Kidney (tissue), 14 donors: ENCODE results near the gene ZDHHC8. TPM values are rescaled to one million over a fixed set of nuclear protein-coding genes. Genes with fewer than 3 reads are reported as not detected.

Experiments used
- DNase-seq, 5 donors: peaks; one replicate each; pipeline ENCODE4 v3.0.0-alpha.2; 2013 to 2020
- FAIRE-seq: peaks from 2 replicates; lab custom pipeline; 2012; peaks lifted over from hg19 to GRCh38; lab: Jason Lieb, UNC
- H3K27ac ChIP-seq, 2 donors: one replicate each; pipeline ENCODE4 v1.7.0; 2013; ENCODE audit warnings: low read depth in 2 of 2, low read length in 2 of 2, inconsistent platforms in 1 of 2
- H3K27me3 ChIP-seq: one replicate; pipeline ENCODE4 v1.7.1; 2013; ENCODE audit warnings: low read length, inconsistent platforms; ENCODE audit not compliant: control insufficient read depth, insufficient read depth
- H3K36me3 ChIP-seq, 3 donors: one replicate each; pipeline versions ENCODE4 v1.7.0 to v1.7.1; 2013; ENCODE audit warnings: low read length in 3 of 3, control low read depth in 1 of 3, inconsistent platforms in 1 of 3; ENCODE audit not compliant: insufficient read depth in 3 of 3, control insufficient read depth in 2 of 3
- H3K4me1 ChIP-seq, 3 donors: one replicate each; pipeline versions ENCODE4 v1.7.0 to v1.7.1; 2013; ENCODE audit warnings: low read length in 3 of 3, inconsistent platforms in 1 of 3, low read depth in 1 of 3; ENCODE audit not compliant: control insufficient read depth in 2 of 3, insufficient read depth in 2 of 3
- H3K4me3 ChIP-seq, 3 donors: one replicate each; pipeline versions ENCODE4 v1.7.0 to v1.8.1; 2013; ENCODE audit warnings: low read length in 3 of 3, control low read depth in 1 of 3, inconsistent platforms in 1 of 3
- H3K9ac ChIP-seq, 3 donors: one replicate each; pipeline versions ENCODE4 v1.7.0 to v1.7.1; 2013; ENCODE audit warnings: low read length in 3 of 3, control low read depth in 1 of 3, inconsistent platforms in 1 of 3
- H3K9me3 ChIP-seq, 3 donors: one replicate each; pipeline versions ENCODE4 v1.7.0 to v1.7.1; 2013; ENCODE audit warnings: low read length in 3 of 3, control low read depth in 1 of 3, inconsistent platforms in 1 of 3; ENCODE audit not compliant: control insufficient read depth in 2 of 3, insufficient read depth in 1 of 3
- intact Hi-C: fragments of 100-400 bp; cut with DNase I; formaldehyde crosslinking; loops from one replicate; pipeline ENCODE4 v1.11.1; 2022
- polyA plus RNA-seq: library from polyadenylated mRNA; stranded (reverse); fragments of 350-450 nt; fragmentation: Illumina TruSeq; extraction: RNeasy Lipid Tissue Mini Kit (QIAGEN cat#74804); gene quantifications from one replicate; pipeline ENCODE4 v1.2.3, GENCODE V29; 2014; ENCODE audit warnings: low read depth, low replicate concordance; ENCODE audit not compliant: insufficient read depth
- total RNA-seq: library from RNA; stranded (reverse); fragmentation: NEBNext Ultra II Directional; extraction: Animal tissue kit (Norgen Biotek cat#: 25700); gene quantifications from one replicate; pipeline ENCODE4 v1.2.1, GENCODE V29; 2021
- TF ChIP-seq, protein P1 (sequence below): IDR thresholded peaks from 3 replicates; pipeline ENCODE4 v1.5.1; 2012; ENCODE audit warnings: mild to moderate bottlenecking, moderate library complexity, borderline replicate concordance; ENCODE audit not compliant: insufficient read depth; ENCODE audit errors: extremely low read depth
- donor health status: control.
- donor health status: control.
- donor health status: control.
- donor health status: control.
- donor health status: control.
- donor health status: DM: yes; HTN: yes; CAD: no.
- donor health status: Normal renal cell carcinoma (clear cell type).

Gene ZDHHC8
- total and polyA plus RNA-seq, 2 donors from 2014 or later = 18.8 to 57.1 TPM

- H3K4me3 ChIP-seq = no peak overlapping the region
- H3K27me3 ChIP-seq = no peaks in the 10 kb centered on the region
- DNase-seq (no peak), FAIRE-seq (no peak)
- intact Hi-C loops = no loop called here
- no peak overlapping the region for H3K9ac ChIP-seq
- TF ChIP-seq, protein P1, sequence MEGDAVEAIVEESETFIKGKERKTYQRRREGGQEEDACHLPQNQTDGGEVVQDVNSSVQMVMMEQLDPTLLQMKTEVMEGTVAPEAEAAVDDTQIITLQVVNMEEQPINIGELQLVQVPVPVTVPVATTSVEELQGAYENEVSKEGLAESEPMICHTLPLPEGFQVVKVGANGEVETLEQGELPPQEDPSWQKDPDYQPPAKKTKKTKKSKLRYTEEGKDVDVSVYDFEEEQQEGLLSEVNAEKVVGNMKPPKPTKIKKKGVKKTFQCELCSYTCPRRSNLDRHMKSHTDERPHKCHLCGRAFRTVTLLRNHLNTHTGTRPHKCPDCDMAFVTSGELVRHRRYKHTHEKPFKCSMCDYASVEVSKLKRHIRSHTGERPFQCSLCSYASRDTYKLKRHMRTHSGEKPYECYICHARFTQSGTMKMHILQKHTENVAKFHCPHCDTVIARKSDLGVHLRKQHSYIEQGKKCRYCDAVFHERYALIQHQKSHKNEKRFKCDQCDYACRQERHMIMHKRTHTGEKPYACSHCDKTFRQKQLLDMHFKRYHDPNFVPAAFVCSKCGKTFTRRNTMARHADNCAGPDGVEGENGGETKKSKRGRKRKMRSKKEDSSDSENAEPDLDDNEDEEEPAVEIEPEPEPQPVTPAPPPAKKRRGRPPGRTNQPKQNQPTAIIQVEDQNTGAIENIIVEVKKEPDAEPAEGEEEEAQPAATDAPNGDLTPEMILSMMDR = no peak
- H3K9me3 ChIP-seq = no peaks in the 10 kb centered on the region
- peaks cover 0 to 13% (median 4%) of the 10 kb centered on the region in 3 donors for H3K36me3 ChIP-seq
- H3K27ac ChIP-seq = no peak overlapping the region
- H3K4me1 ChIP-seq = peaks cover 0 to 12% (median 0%) of the 10 kb centered on the region in 3 donors
These were observed 4.2 kb upstream of the ZDHHC8 start for GRCh38 chr22:20127318-20127868.

- Histone ChIP-seq H3K4me3 (no peak overlapping the region), H3K27me3 (no peaks in the 10 kb centered on the region), H3K4me1 (peaks cover 0 to 18% (median 0%) of the 10 kb centered on the region in 3 donors), H3K36me3 (peaks cover 0 to 12% (median 4%) of the 10 kb centered on the region in 3 donors), H3K27ac (no peak overlapping the region), H3K9ac (no peak overlapping the region), H3K9me3 (no peaks in the 10 kb centered on the region)
- FAIRE-seq (no peak), DNase-seq (no peak)
- intact Hi-C loops = no loop called here
- TF ChIP-seq, protein P1 = no peak
These were observed 3.6 kb upstream of the ZDHHC8 start for GRCh38 chr22:20127869-20128618.

DNA sequence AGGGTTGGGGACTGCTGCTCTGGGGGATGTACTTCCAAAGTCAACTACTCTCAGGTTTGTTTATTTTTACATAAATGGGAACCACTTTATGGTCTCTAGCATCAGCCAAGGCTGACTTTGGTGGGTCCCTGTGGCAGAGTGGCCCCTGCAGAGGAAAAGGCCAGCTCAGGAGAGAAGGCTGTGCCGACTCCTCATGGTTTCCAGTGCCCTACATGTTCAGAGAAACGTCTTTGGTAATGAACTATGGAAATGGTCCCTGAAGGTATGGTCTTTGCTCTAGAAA lies 3.0 kb upstream of the ZDHHC8 start:
- Histone ChIP-seq H3K4me3 (no peak overlapping the region), H3K27me3 (no peaks in the 10 kb centered on the region), H3K9me3 (no peaks in the 10 kb centered on the region), H3K9ac (no peak overlapping the region), H3K4me1 (peaks cover 0 to 20% (median 0%) of the 10 kb centered on the region in 3 donors), H3K36me3 (peaks cover 0 to 12% (median 4%) of the 10 kb centered on the region in 3 donors), H3K27ac (no peak overlapping the region)
- intact Hi-C loops = no loop called here
- TF ChIP-seq, protein P1 = no peak
- no peak for FAIRE-seq
- no peak for DNase-seq
